Activated CD4-positive, alpha-beta T cell treated with anti-CD3 and anti-CD28 coated beads for 48 hours (primary cell): ENCODE measurements around the gene TP53AIP1.
A peak's percentile ranks its signal among the peaks of the same experiment; 100 is the strongest.
"Not testable (repeated sequence)": the region's sequence is repeated elsewhere in the genome, so short reads cannot be mapped to it uniquely, and the experiment has no call there.

Experiments used
- DNase-seq: peaks from one replicate; pipeline ENCODE4 v3.0.0-alpha.2; 2020

TP53AIP1 gene

GRCh38 chr11:128924510-128925249, 18.0 kb downstream of the TP53AIP1 start:
- no peak for DNase-seq

DNA sequence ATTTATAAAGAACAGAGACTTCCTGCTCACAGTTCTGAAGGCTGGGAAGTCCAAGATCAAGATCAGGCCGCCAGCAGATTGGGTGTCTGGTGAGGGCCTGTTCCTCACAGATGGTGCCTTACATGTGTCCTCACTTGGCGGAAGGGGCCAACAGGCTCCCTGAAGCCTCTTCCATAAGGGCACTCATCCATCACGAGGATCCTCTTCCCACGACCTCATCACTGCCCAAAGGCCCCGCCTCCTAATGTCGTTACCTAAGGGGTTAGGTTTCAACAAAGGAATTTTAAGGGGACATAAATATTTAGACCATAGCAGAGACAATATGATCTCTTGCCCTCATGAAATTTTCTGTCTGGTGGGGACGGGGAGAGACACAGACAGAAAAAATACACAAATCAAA, 18.6 kb downstream of the TP53AIP1 start:
- no peak for DNase-seq

DNA sequence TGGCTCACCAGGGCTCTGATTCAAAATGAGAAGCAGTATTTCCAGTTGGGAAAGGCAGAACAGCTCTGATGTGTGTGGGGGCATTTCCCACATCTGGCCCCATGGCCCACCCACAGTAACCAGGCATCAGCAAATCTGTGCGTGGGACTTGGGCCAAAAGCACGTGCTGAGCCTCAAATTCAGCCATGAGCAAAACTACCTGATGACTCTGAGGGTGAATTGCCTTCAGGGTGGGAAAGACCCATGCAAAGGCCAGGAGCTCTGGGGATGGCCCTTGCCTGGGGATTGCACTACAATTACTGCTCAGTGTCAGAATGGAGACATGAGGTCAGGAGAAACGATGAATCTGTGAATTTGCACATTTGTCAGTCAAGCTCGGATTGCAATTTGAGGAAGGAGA, 20.9 kb downstream of the TP53AIP1 start:
- DNase-seq = no peak

GRCh38 chr11:128920666-128921065, 22.0 kb downstream of the TP53AIP1 start:
- DNase-seq = no peak

GRCh38 chr11:128919635-128920034, 23.0 kb downstream of the TP53AIP1 start:
- DNase-seq = not testable (repeated sequence)

GRCh38 chr11:128919216-128919615, 23.5 kb downstream of the TP53AIP1 start:
- DNase-seq = no peak

GRCh38 chr11:128917144-128917724, 25.4 kb downstream of the TP53AIP1 start:
- DNase-seq = no peak

- no peak for DNase-seq
These were observed 26.0 kb downstream of the TP53AIP1 start for GRCh38 chr11:128916681-128917080.

- DNase-seq = no peak
These were observed 26.6 kb downstream of the TP53AIP1 start for GRCh38 chr11:128916037-128916572.

DNA sequence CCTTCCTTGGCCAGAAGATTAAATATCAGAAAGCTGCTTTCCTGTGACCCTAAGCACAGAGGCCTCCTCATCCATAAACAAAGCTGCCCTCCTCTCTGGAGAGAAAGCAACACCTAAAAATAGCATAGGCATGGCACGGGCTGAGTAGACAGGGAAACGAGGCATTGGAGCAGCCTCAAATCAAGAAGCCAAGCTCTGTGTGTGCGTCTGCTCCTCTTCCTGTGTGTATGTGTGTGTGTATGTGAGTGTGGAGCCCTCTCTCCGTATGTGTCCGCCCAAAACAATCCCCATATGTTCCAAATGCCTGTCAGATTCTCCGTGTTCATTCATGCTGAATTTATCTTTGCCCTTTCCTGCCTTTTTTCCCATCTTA, 27.5 kb downstream of the TP53AIP1 start:
- no peak for DNase-seq

DNA sequence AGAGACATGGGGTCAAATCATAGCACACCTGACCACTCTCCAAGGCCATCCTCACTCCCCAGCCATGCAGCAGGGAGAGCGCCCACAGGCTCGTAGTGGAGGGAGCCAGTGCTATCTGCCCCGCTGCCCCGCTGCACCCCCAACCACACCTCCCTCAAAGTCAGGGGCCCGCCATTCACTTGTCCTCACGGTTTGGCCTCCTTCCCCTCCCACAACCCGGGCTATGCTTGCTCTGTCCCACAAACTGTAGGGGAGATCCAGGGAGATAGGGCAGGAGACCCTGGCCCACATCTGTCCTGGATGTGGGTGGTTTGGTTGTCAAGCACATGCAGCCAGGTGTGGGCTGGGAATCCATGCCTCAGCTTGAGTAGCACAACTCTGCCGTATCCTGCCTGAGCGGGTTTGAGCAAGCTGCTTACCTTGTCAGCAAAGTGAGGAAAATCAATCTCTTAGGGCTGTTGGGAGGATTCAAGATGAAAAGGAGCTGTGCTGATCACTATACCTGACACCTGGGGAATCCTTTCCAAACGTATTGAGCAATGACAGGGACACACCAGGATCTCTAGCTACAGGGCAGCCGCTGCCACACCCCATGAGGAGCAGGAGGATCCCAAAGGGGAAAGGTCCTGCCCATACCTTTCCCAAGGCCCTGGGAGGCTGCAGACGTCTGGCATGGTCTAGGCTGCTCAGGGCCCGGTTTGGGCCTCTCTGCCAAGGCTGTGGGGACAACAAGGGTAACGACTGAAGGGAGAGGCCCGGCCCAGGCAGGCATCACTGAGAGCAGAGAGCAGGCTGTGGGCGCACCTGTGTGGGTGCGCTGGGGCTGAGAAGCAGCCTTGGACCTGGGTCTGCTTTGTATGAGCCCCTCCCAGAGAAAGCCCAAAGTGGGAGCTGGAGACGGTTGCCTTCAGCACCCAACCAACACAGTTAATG, 28.2 kb downstream of the TP53AIP1 start:
- no peak for DNase-seq

DNA sequence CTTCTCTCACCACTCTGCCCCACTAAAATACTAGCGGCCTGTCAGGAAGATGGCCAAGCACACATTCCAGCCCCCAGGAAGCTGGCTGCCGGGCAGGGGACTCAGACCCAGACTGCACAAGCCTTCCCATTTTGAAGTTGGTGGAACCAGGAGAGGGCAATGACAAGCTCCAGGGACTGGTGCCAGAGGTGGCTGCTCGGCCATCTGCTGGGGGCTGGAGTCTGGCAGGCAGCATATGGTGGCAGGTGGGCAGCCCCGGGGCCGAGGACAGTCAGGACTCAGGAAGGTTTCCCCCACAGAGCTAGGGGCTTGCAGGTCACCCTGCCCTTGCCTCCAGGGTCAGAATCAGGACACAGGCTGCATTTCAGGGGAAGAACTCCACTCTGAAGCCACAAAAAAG, 28.9 kb downstream of the TP53AIP1 start:
- no peak for DNase-seq

DNA sequence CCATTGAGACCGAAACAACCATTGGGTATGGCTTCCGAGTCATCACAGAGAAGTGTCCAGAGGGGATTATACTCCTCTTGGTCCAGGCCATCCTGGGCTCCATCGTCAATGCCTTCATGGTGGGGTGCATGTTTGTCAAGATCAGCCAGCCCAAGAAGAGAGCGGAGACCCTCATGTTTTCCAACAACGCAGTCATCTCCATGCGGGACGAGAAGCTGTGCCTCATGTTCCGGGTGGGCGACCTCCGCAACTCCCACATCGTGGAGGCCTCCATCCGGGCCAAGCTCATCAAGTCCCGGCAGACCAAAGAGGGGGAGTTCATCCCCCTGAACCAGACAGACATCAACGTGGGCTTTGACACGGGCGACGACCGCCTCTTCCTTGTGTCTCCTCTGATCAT, 31.0 kb downstream of the TP53AIP1 start:
- no peak for DNase-seq

- no peak for DNase-seq
These were observed 31.4 kb downstream of the TP53AIP1 start for GRCh38 chr11:128911239-128911638.

DNA sequence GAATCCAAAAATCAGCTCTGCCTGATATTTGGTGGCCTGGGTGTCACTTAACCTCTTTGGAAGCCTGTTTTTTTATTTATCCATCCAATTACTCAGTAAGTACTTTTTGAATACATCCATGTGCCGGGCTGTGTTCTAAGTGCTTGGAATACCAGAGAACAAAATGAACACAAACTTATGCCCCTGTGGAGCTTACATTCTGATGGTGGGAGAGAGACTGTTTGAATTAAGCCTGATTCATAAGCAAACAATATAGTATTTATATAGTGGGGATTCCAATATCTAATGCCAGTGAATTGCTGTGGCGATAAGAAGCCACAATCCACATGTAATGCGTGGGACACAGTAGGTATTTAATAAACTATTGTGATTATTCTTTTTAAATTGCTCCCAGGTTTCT, 32.1 kb downstream of the TP53AIP1 start:
- DNase-seq = no peak

GRCh38 chr11:128909438-128910125, 33.1 kb downstream of the TP53AIP1 start:
- DNase-seq = no peak

DNA sequence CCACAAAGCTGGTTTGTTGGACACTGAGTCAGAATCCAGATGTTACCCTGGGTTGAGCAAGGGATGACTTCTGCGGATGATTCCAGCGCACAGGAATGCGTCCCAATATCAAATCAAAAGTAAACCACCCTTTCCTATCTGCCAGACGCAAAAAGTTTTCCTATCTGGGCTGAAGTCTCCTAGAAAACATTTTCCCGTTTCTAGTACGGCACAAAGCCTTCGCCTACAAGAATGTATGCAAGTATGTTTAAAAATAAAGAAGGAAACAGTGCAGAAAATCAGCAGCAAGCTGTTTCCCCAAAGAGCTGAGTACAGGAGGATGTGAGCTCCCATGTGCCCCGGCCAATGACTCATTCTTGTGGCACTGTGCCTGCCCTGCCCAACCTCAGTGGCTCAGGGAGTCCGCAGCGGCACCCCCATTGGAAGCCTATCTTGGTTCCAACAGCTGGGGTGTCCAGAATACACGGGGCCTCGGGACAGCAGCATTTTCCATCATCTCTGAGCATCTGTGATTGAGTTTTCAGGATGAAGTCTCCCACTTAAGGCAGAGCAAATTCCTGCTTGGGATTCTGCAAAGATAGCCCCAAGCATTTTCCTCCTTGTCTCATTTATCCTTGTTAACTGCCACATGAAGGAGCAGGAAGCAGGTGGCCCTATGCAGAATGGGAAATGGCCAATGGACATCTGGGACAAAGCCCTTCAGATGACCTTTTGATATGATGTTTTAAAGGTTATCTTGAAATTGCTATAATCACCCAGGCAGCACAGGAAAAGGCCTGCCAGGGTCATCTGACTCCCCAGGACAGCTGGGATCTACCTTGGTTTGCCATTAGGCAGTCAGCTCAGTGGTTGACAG, 34.1 kb downstream of the TP53AIP1 start:
- no peak for DNase-seq

DNA sequence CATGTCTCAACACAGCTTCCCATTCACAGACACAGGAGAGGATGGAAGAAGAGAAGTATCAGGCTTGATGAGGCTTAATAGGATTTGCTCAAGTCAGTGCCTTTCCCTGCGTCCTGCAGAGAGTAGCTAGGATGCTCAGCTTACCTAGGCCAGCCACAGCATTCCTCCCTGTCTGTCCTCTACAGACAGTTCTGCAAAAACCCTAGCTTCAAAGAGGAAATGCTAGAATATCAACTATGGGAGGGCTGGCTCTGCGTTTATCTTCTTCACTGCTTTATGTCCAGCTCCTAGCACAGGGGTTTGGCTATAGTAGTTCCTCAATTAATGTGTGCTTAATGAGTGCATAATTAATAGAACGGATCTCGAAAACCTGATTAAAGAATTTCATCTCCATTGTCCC, 35.1 kb downstream of the TP53AIP1 start:
- no peak for DNase-seq

- no peak for DNase-seq
These were observed 36.3 kb downstream of the TP53AIP1 start for GRCh38 chr11:128906185-128907050.

GRCh38 chr11:128905345-128906184, 37.1 kb downstream of the TP53AIP1 start:
- peak; percentile 60 for DNase-seq
